Stimulated activated CD4-positive, alpha-beta T cell treated with anti-CD3 and anti-CD28 coated beads, Interleukin-15, amount 100 ng/mL, for 1 hour (primary cell): ENCODE data around the gene CEACAM3.
A peak's percentile ranks its signal among the peaks of the same experiment; 100 is the strongest.

ENCODE experiments used
- DNase-seq, 2 donors: peaks; one replicate each; pipeline ENCODE4 v3.0.0-alpha.2; 2020; ENCODE audit warnings: low read depth in 1 of 2, low spot score in 1 of 2

The CEACAM3 gene

GRCh38 chr19:41844601-41845000 lies 48.2 kb downstream of the CEACAM3 start, which contains the start of gene LYPD4:
Gene LYPD4, minus strand, starts transcription at chr19:41844683. Its CDS starts 5,398 bp downstream, at chr19:41839285.
- DNase-seq: no peak

- DNase-seq: no peak
Measured at GRCh38 chr19:41845001-41845050, 48.4 kb downstream of the CEACAM3 start, which contains the start of gene DMRTC2. Gene DMRTC2, plus strand, starts transcription at chr19:41845042. Its CDS starts 2,387 bp downstream, at chr19:41847429.

GRCh38 chr19:41845051-41845590 lies 48.7 kb downstream of the CEACAM3 start:
- DNase-seq: no peak

GRCh38 chr19:41847351-41848105 lies 51.1 kb downstream of the CEACAM3 start:
- DNase-seq: no peak

- no peak for DNase-seq
Measured at GRCh38 chr19:41848666-41849065, 52.3 kb downstream of the CEACAM3 start.

- no peak for DNase-seq
Measured at GRCh38 chr19:41849067-41849466, 52.7 kb downstream of the CEACAM3 start.

GRCh38 chr19:41850381-41850780 lies 54.0 kb downstream of the CEACAM3 start:
- DNase-seq: no peak

- DNase-seq: no peak
Measured at GRCh38 chr19:41851456-41851855, 55.1 kb downstream of the CEACAM3 start.

GRCh38 chr19:41853344-41853743 lies 57.0 kb downstream of the CEACAM3 start:
- DNase-seq: no peak

GRCh38 chr19:41853768-41854167 lies 57.4 kb downstream of the CEACAM3 start:
- no peak for DNase-seq

- no peak for DNase-seq
Measured at GRCh38 chr19:41859213-41859617, 62.8 kb downstream of the CEACAM3 start.

GRCh38 chr19:41859618-41860418 lies 63.4 kb downstream of the CEACAM3 start, which contains the start of gene RPS19:
Gene RPS19, plus strand, starts transcription at chr19:41860255. Its CDS starts 520 bp downstream, at chr19:41860775.
- peak; percentile 97 for DNase-seq

- no peak for DNase-seq
Measured at GRCh38 chr19:41860419-41861115, 64.2 kb downstream of the CEACAM3 start.
